DND-41 (cell line): ENCODE data around the gene ZFPM1.

Experiments used
- EZH2 ChIP-seq: IDR thresholded peaks from 3 replicates; pipeline ENCODE4 v1.6.1; 2012; ENCODE audit warnings: borderline replicate concordance, low read depth, mild to moderate bottlenecking, moderate library complexity, low read length, inconsistent platforms; ENCODE audit not compliant: severe bottlenecking
- TF ChIP-seq, protein P1 (sequence below): IDR thresholded peaks from 2 replicates; pipeline ENCODE4 v1.5.1; 2012; ENCODE audit warnings: borderline replicate concordance, low read length, moderate library complexity, mild to moderate bottlenecking; ENCODE audit not compliant: poor library complexity, severe bottlenecking; ENCODE audit errors: extremely low read depth

DNA sequence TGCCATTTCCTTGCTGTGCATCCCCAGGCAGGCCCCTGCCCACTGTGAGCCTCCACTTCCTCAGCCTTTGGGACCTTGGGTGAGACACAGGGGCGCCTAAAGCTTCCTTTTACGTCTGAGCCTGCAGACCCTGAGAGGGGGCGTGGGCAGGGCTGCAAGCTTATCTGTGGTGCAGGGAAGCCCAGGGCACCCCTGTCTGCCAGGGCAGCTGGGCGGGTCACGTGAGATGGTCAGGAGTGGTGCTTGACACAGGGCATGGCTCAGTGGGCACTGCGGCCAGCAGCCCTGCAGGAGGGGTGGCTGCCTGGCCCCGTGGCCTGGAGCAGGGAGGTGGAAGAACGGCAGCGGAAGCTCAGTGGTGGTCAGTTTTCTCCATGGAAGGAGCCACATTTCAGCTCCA lies 62.3 kb downstream of the ZFPM1 start:
- TF ChIP-seq, protein P1, sequence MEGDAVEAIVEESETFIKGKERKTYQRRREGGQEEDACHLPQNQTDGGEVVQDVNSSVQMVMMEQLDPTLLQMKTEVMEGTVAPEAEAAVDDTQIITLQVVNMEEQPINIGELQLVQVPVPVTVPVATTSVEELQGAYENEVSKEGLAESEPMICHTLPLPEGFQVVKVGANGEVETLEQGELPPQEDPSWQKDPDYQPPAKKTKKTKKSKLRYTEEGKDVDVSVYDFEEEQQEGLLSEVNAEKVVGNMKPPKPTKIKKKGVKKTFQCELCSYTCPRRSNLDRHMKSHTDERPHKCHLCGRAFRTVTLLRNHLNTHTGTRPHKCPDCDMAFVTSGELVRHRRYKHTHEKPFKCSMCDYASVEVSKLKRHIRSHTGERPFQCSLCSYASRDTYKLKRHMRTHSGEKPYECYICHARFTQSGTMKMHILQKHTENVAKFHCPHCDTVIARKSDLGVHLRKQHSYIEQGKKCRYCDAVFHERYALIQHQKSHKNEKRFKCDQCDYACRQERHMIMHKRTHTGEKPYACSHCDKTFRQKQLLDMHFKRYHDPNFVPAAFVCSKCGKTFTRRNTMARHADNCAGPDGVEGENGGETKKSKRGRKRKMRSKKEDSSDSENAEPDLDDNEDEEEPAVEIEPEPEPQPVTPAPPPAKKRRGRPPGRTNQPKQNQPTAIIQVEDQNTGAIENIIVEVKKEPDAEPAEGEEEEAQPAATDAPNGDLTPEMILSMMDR = no peak
- TF ChIP-seq EZH2 = no peak
